SU-DHL-6 (cell line): Measurements from ENCODE around the gene CNOT1.

Experiments used
- H2AFZ ChIP-seq: fragments of 200-600 bp; sonication (generic); 2 replicates; pipeline ENCODE4 v1.6.1; 2014; ENCODE audit warnings: low read depth, mild to moderate bottlenecking, moderate library complexity, mixed read lengths, antibody characterized with exemption, low read length; ENCODE audit not compliant: severe bottlenecking
- H3F3A ChIP-seq: fragments of 200-600 bp; shearing (Covaris generic); 2 replicates; pipeline ENCODE4 v1.6.0; 2016; ENCODE audit warnings: antibody characterized with exemption, mild to moderate bottlenecking; ENCODE audit not compliant: insufficient read depth
- H3K27ac ChIP-seq: fragments of 200-600 bp; sonication (generic); 2 replicates; pipeline ENCODE4 v1.5.1; 2016; ENCODE audit warnings: low read depth, mild to moderate bottlenecking, low read length, moderate library complexity, mixed read lengths
- H3K27me3 ChIP-seq: fragments of 200-600 bp; sonication (generic), shearing (Covaris generic); 2 replicates; pipeline ENCODE4 v1.6.0; 2014; ENCODE audit warnings: mild to moderate bottlenecking, low read length
- H3K36me3 ChIP-seq: fragments of 200-600 bp; sonication (generic); 2 replicates; pipeline ENCODE4 v1.6.1; 2014; ENCODE audit warnings: mild to moderate bottlenecking, low read length, mixed read lengths
- H3K4me2 ChIP-seq: fragments of 300-600, 200-600 bp; shearing (Covaris generic), sonication (generic); 2 replicates; pipeline ENCODE4 v1.6.0; 2014; ENCODE audit warnings: low read length, low read depth, mild to moderate bottlenecking; ENCODE audit not compliant: poor library complexity, severe bottlenecking
- H3K4me3 ChIP-seq: fragments of 200-600 bp; sonication (generic); 2 replicates; pipeline ENCODE4 v1.5.1; 2014; ENCODE audit warnings: antibody characterized with exemption, low read length, mild to moderate bottlenecking, mixed read lengths; ENCODE audit not compliant: insufficient read depth, poor library complexity, severe bottlenecking
- H3K79me2 ChIP-seq: fragments of 200-600 bp; sonication (generic); 2 replicates; pipeline ENCODE4 v1.6.1; 2014; ENCODE audit warnings: mild to moderate bottlenecking, low read length, moderate library complexity; ENCODE audit not compliant: insufficient read depth
- H3K9ac ChIP-seq: fragments of 200-600 bp; sonication (generic); 2 replicates; pipeline ENCODE4 v1.7.0; 2014; ENCODE audit warnings: mild to moderate bottlenecking, low read length
- H3K9me2 ChIP-seq: fragments of 200-600 bp; sonication (generic); replicated peaks from 2 replicates; pipeline ENCODE4 v1.6.1; 2014; ENCODE audit warnings: low read length; ENCODE audit not compliant: insufficient read depth
- H3K9me3 ChIP-seq: fragments of 200-600 bp; sonication (generic); 2 replicates; pipeline ENCODE4 v1.6.1; 2014; ENCODE audit warnings: low read length, mixed read lengths; ENCODE audit not compliant: insufficient read depth
- H4K20me1 ChIP-seq: fragments of 200-600 bp; sonication (generic); 2 replicates; pipeline ENCODE4 v1.6.1; 2014; ENCODE audit warnings: low read depth, mild to moderate bottlenecking, antibody characterized with exemption, low read length, moderate library complexity, mixed read lengths
- EZH2phosphoT487 ChIP-seq: fragments of 200-600 bp; sonication (generic), shearing (Covaris generic); conservative IDR thresholded peaks from 2 replicates; pipeline ENCODE4 v1.6.1; 2018; ENCODE audit warnings: mild to moderate bottlenecking, antibody characterized with exemption, low read length, moderate library complexity, mixed read lengths
- TF ChIP-seq, protein P1 (sequence below): fragments of 200-600 bp; sonication (generic); IDR thresholded peaks from one replicate; pipeline ENCODE4 v1.5.1; 2017; ENCODE audit warnings: antibody characterized with exemption, mild to moderate bottlenecking, low read length, moderate library complexity; ENCODE audit not compliant: insufficient read depth, poor library complexity, severe bottlenecking

CNOT1 gene

DNA sequence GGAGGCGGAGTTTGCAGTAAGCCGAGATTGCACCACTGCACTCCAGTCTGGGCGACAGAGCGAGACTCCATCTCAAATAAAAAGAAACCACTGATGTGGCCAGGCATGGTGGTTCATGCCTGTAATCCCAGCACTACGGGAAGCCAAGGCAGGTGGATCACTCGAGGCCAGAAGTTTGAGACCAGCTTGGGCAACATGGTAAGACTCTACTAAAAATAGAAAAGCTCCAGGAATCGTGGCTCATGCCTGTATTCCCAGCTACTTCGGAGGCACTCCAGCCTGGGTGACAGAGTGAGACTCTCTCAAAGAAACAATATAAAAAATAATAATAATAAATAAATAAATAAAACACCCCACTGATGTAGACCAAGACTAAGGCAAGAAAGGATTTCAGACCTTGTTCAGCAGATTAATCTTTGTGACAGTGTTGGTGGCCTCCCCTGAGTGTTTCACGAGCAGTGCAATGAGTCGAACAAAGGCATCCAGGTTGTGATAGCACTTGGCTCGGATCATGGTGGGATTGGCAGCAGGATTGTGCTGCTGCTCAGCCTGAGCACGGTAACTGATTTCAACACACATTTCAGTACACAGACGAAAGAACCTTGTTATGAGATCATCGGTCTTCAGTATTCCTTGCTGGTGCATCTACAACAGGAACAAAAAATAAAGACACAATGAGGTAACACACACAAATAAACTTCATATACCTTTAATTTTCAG lies 95.7 kb downstream of the CNOT1 start:
- H3K9ac ChIP-seq = no peak overlapping the region
- H3K9me2 ChIP-seq = no peaks in the 10 kb centered on the region
- no peak overlapping the region for H3K27ac ChIP-seq
- TF ChIP-seq, protein P1, sequence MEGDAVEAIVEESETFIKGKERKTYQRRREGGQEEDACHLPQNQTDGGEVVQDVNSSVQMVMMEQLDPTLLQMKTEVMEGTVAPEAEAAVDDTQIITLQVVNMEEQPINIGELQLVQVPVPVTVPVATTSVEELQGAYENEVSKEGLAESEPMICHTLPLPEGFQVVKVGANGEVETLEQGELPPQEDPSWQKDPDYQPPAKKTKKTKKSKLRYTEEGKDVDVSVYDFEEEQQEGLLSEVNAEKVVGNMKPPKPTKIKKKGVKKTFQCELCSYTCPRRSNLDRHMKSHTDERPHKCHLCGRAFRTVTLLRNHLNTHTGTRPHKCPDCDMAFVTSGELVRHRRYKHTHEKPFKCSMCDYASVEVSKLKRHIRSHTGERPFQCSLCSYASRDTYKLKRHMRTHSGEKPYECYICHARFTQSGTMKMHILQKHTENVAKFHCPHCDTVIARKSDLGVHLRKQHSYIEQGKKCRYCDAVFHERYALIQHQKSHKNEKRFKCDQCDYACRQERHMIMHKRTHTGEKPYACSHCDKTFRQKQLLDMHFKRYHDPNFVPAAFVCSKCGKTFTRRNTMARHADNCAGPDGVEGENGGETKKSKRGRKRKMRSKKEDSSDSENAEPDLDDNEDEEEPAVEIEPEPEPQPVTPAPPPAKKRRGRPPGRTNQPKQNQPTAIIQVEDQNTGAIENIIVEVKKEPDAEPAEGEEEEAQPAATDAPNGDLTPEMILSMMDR = no peak
- TF ChIP-seq EZH2phosphoT487 = no peak
- H3K79me2 ChIP-seq = no peaks in the 10 kb centered on the region; the same call in 1 of the 2 replicates
- H4K20me1 ChIP-seq = peaks cover 2% of the 10 kb centered on the region
- no peak overlapping the region for H3K4me3 ChIP-seq
- peaks cover 77% of the 10 kb centered on the region for H3K36me3 ChIP-seq
- peaks cover 19% of the 10 kb centered on the region; the same call in 1 of the 2 replicates for H3F3A ChIP-seq
- no peaks in the 10 kb centered on the region for H3K27me3 ChIP-seq
- no peak overlapping the region for H3K4me2 ChIP-seq
- no peak overlapping the region for H2AFZ ChIP-seq
- no peaks in the 10 kb centered on the region for H3K9me3 ChIP-seq

DNA sequence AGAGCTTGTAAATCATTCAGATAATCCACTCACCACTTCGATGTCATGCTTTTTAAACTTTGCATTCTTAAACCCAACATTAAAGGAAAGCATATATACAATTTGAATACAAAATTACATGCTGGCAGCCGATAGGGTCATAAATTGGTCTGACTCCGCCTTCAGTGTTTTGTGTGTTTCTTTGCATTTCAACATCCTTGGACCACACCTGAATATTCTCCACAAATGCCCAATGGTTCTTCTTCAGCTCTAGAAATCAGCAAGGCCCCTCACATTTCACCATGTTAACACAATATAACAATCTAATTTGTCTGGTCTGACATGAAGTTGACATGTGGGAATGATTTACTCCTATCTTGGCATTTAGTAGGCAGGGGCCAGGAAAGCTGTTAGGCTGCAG lies 97.2 kb downstream of the CNOT1 start:
- Histone ChIP-seq H3K9me2 (no peaks in the 10 kb centered on the region), H3K27me3 (no peaks in the 10 kb centered on the region), H3K4me2 (no peak overlapping the region), H3F3A (peaks cover 24% of the 10 kb centered on the region; the same call in 1 of the 2 replicates), H3K4me3 (no peak overlapping the region), H4K20me1 (peaks cover 6% of the 10 kb centered on the region), H2AFZ (no peak overlapping the region), H3K27ac (no peak overlapping the region), H3K79me2 (no peaks in the 10 kb centered on the region; the same call in 1 of the 2 replicates), H3K9ac (no peak overlapping the region), H3K36me3 (peaks cover 73% of the 10 kb centered on the region), H3K9me3 (no peaks in the 10 kb centered on the region)
- TF ChIP-seq, protein P1 = no peak
- no peak for TF ChIP-seq EZH2phosphoT487

DNA sequence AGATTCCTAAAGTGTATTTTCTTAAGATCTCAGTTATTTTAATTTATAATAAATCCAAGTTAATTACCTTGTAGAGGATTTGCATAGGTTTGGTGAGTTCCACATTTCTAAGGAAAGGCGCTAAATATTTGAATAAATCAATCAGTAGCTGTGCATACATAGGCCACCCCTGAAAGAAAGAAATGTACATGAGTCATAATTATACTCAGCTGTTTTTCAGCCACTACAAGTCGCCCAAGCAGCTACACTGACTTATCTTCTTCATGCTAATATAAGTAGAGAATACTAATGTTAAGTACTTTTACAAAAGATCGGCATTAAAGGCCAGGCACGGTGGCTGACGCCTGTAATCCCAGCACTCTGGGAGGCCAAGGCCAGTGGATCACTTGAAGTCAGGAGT lies 99.4 kb downstream of the CNOT1 start:
- no peak overlapping the region for H3K4me2 ChIP-seq
- no peaks in the 10 kb centered on the region for H3K9me3 ChIP-seq
- no peak overlapping the region for H2AFZ ChIP-seq
- H4K20me1 ChIP-seq = peaks cover 6% of the 10 kb centered on the region
- H3K27me3 ChIP-seq = no peaks in the 10 kb centered on the region
- H3K79me2 ChIP-seq = no peaks in the 10 kb centered on the region; the same call in 1 of the 2 replicates
- H3K9me2 ChIP-seq = no peaks in the 10 kb centered on the region
- H3K9ac ChIP-seq = no peak overlapping the region
- no peak overlapping the region for H3K4me3 ChIP-seq
- TF ChIP-seq EZH2phosphoT487 = no peak
- TF ChIP-seq, protein P1 = no peak
- H3K27ac ChIP-seq = no peak overlapping the region
- H3K36me3 ChIP-seq = peaks cover 70% of the 10 kb centered on the region
- peaks cover 29% of the 10 kb centered on the region; the same call in 1 of the 2 replicates for H3F3A ChIP-seq
